GM23248 (cell line): Measurements from ENCODE around the gene NPC1L1. TPM values are rescaled to one million over a fixed set of nuclear protein-coding genes. Genes with fewer than 3 reads are reported as not detected.

ENCODE experiments used
- DNase-seq: peaks from one replicate; pipeline ENCODE4 v3.0.0-alpha.2; 2015
- H2AFZ ChIP-seq: fragments of 200-600 bp; sonication (generic); 2 replicates; pipeline ENCODE4 v1.6.1; 2016; ENCODE audit warnings: antibody characterized with exemption
- H3F3A ChIP-seq: fragments of 200-600 bp; sonication (generic); 2 replicates; pipeline ENCODE4 v1.6.1; 2016; ENCODE audit warnings: mild to moderate bottlenecking, antibody characterized with exemption, mixed run types; ENCODE audit not compliant: insufficient read depth
- H3K27ac ChIP-seq: fragments of 200-600 bp; sonication (generic); 2 replicates; pipeline ENCODE4 v1.5.1; 2016; ENCODE audit warnings: mild to moderate bottlenecking
- H3K27me3 ChIP-seq: fragments of 200-600 bp; sonication (generic); replicated peaks from 2 replicates; pipeline ENCODE4 v1.6.1; 2016; ENCODE audit warnings: mild to moderate bottlenecking; ENCODE audit not compliant: insufficient read depth
- H3K36me3 ChIP-seq: fragments of 200-600 bp; sonication (generic); 2 replicates; pipeline ENCODE4 v1.6.1; 2016; ENCODE audit warnings: low read depth, mild to moderate bottlenecking
- H3K4me1 ChIP-seq: fragments of 200-600 bp; sonication (generic); 2 replicates; pipeline ENCODE4 v1.6.1; 2016; ENCODE audit warnings: mild to moderate bottlenecking; ENCODE audit not compliant: insufficient read depth
- H3K4me2 ChIP-seq: fragments of 200-600 bp; sonication (generic); one replicate; pipeline ENCODE4 v1.6.1; 2016; ENCODE audit warnings: mild to moderate bottlenecking; ENCODE audit not compliant: unreplicated experiment
- H3K4me3 ChIP-seq: fragments of 200-600 bp; sonication (generic); 2 replicates; pipeline ENCODE4 v1.5.1; 2016; ENCODE audit warnings: mild to moderate bottlenecking
- H3K79me2 ChIP-seq: fragments of 200-600 bp; sonication (generic); 2 replicates; pipeline ENCODE4 v1.6.1; 2016; ENCODE audit warnings: mild to moderate bottlenecking; ENCODE audit not compliant: insufficient read depth
- H3K9ac ChIP-seq: fragments of 200-600 bp; sonication (generic); 2 replicates; pipeline ENCODE4 v1.6.1; 2016; ENCODE audit warnings: mild to moderate bottlenecking
- H3K9me2 ChIP-seq: fragments of 200-600 bp; sonication (generic); 2 replicates; pipeline ENCODE4 v1.6.1; 2016; ENCODE audit warnings: mixed run types, mild to moderate bottlenecking, moderate library complexity; ENCODE audit not compliant: insufficient read depth
- H3K9me3 ChIP-seq: fragments of 200-600 bp; sonication (generic); one replicate; pipeline ENCODE4 v1.6.1; 2017; ENCODE audit warnings: low read depth
- H4K20me1 ChIP-seq: fragments of 200-600 bp; sonication (generic); 2 replicates; pipeline ENCODE4 v1.6.0; 2016; ENCODE audit not compliant: insufficient read depth
- EZH2 ChIP-seq: fragments of 200-600 bp; sonication (generic); IDR thresholded peaks from 2 replicates; pipeline ENCODE4 v1.6.1; 2018; ENCODE audit warnings: antibody characterized with exemption, mild to moderate bottlenecking; ENCODE audit not compliant: insufficient read depth, poor library complexity, severe bottlenecking
- EZH2phosphoT487 ChIP-seq: fragments of 200-600 bp; sonication (generic); IDR thresholded peaks from 2 replicates; pipeline ENCODE4 v1.6.1; 2018; ENCODE audit warnings: antibody characterized with exemption, moderate library complexity, mild to moderate bottlenecking, low read depth; ENCODE audit not compliant: insufficient read depth
- WGBS, 2 experiments: methylation state at CpG; one replicate each; pipeline ENCODE4 v1.1.6; 2015 to 2017; ENCODE audit warnings: low lambda C conversion rate in 2 of 2, low coverage in 1 of 2; ENCODE audit errors: missing lambda C conversion rate in 2 of 2; 5-methylcytosine and 5-hydroxymethylcytosine counted together
- in situ Hi-C: fragments of 300-500 bp; cut with MboI; formaldehyde crosslinking; loops from 2 replicates; pipeline ENCODE4 v1.15.0; 2020
- polyA plus RNA-seq: library from polyadenylated mRNA; unstranded; fragments of >200 nt; fragmentation: Nextera tagmentation; extraction: Ambion mirVana; gene quantifications from 2 replicates; pipeline ENCODE4 v1.2.1, GENCODE V29; 2016
- total RNA-seq: library from RNA; depleted of rRNA; stranded (reverse); fragments of >200 nt; shearing (Covaris generic); gene quantifications from 2 replicates; pipeline ENCODE4 v1.2.3, GENCODE V29; 2014

The NPC1L1 gene
- total and polyA plus RNA-seq, 2 experiments from 2014 or later = not detected

DNA sequence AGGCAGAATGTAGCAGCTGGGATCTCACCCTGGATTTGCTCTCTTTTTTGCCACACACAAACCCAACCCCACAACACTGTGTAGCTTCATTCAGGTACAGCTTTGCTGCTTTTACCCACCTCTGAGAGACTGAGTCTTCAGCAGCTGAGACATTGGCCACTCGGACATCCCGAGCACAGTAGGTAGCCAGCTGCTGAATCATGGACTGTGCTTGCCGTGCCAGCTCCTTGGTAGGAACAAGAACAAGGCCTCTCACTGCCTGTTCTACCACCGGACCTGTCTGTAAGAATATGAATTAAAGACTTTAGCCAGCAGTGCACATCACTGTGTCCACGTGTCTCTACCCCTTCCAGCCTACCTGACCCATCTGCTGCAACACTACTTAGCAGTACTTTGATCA lies 31.6 kb upstream of the NPC1L1 start:
- Histone ChIP-seq H3K79me2 (peaks cover 62% of the 10 kb centered on the region), H4K20me1 (no peaks in the 10 kb centered on the region), H3K9me2 (no peaks in the 10 kb centered on the region), H2AFZ (no peak overlapping the region), H3K27ac (peak overlapping the region; percentile 58), H3K27me3 (no peaks in the 10 kb centered on the region), H3K36me3 (peaks cover 40% of the 10 kb centered on the region; the same call in 1 of the 2 replicates), H3K4me1 (peaks cover 6% of the 10 kb centered on the region; the same call in 1 of the 2 replicates), H3K9me3 (no peaks in the 10 kb centered on the region), H3K4me3 (peak overlapping the region; percentile 83), H3K4me2 (peak overlapping the region; percentile 91), H3K9ac (peak overlapping the region; percentile 89), H3F3A (peaks cover 17% of the 10 kb centered on the region)
- in situ Hi-C loops = no loop called here
- peak; percentile 68 for DNase-seq
- 28 to 38% methylated on average over 5 of the region's 5 CpGs for WGBS, 2 experiments
- TF ChIP-seq EZH2 = no peak
- no peak for TF ChIP-seq EZH2phosphoT487

DNA sequence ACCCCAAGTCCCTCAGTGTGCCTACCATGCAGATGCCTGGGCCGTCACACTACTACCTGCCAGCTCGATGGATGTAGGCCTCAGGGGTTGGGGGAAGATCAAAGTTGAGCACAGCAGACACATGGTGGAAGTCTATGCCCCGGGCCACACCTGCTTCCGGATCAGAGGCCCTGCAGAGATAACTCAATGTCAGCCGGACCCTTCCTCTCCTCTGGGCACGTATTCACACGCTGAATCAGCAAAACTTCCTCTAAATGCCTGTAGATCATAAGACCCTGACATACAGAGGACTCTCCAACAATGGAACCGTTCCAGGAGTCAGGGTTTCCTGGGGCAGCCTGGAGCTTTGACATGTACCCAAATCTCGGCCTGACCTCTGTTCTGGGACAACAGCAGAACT lies 28.8 kb upstream of the NPC1L1 start:
- no peaks in the 10 kb centered on the region for H4K20me1 ChIP-seq
- no peak for DNase-seq
- 91 to 93% methylated on average over 9 of the region's 9 CpGs for WGBS, 2 experiments
- no peak overlapping the region for H3K4me2 ChIP-seq
- H3K79me2 ChIP-seq = peaks cover 57% of the 10 kb centered on the region
- no peaks in the 10 kb centered on the region for H3K9me3 ChIP-seq
- H3K27me3 ChIP-seq = no peaks in the 10 kb centered on the region
- in situ Hi-C loops = no loop called here
- H2AFZ ChIP-seq = no peak overlapping the region
- H3K4me3 ChIP-seq = no peak overlapping the region
- H3K36me3 ChIP-seq = peaks cover 44% of the 10 kb centered on the region; the same call in 1 of the 2 replicates
- no peak overlapping the region for H3K9ac ChIP-seq
- no peak for TF ChIP-seq EZH2
- no peak for TF ChIP-seq EZH2phosphoT487
- peaks cover 6% of the 10 kb centered on the region; the same call in 1 of the 2 replicates for H3K4me1 ChIP-seq
- H3K9me2 ChIP-seq = no peaks in the 10 kb centered on the region
- no peak overlapping the region for H3K27ac ChIP-seq
- peaks cover 13% of the 10 kb centered on the region for H3F3A ChIP-seq

DNA sequence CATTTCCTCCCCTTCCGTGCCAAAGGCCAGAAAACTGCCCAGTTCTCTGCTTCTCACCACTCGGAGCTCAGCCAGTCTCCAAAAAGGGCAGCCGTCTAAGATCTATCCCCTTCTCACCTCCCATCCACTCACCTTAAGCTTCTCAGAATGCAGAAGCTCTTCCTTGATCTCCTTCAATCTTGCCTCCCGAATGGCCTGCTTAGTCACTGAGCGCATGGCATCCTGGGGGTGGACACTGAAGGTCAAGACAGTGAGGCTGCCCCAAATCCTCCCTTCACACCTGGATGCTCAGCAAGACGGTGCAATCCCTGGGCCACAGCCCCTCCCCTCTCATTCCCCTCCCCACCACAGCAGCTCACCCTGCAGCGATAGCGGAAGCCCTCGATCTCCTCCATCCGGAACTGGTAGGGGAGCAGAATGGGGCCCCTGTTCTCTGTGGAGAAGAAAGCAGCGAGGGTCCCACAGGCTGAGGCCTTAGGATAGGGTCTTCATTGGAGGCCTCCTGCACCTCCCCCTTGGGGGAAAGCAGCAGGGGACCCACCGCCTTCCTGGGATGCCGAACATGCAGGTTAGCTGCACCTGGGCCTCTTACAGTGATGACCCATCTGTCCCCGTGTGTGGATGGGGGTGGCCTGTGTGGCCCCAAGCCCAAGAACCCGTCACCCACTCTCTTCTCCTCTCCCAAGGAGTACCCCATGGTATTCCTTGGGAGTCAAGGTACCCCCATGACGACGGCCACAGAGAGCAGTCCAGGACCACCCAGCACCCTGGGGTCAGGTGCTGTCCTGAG lies 27.8 kb upstream of the NPC1L1 start:
- WGBS, 2 experiments = 89% methylated on average over 16 to 17 of the region's 17 CpGs
- in situ Hi-C loops = no loop called here
- no peak overlapping the region for H2AFZ ChIP-seq
- 0 out of 2 replicates have a peak, but pooled peaks cover 6% of the 10 kb centered on the region for H3K4me1 ChIP-seq
- no peak overlapping the region for H3K4me3 ChIP-seq
- peaks cover 49% of the 10 kb centered on the region; the same call in 1 of the 2 replicates for H3K36me3 ChIP-seq
- H4K20me1 ChIP-seq = no peaks in the 10 kb centered on the region
- H3K79me2 ChIP-seq = peaks cover 51% of the 10 kb centered on the region
- H3K9me2 ChIP-seq = no peaks in the 10 kb centered on the region
- DNase-seq = no peak
- peaks cover 13% of the 10 kb centered on the region; the same call in 1 of the 2 replicates for H3F3A ChIP-seq
- H3K27ac ChIP-seq = no peak overlapping the region
- no peak overlapping the region for H3K9ac ChIP-seq
- H3K27me3 ChIP-seq = no peaks in the 10 kb centered on the region
- TF ChIP-seq EZH2phosphoT487 (no peak), EZH2 (no peak)
- H3K9me3 ChIP-seq = no peaks in the 10 kb centered on the region
- H3K4me2 ChIP-seq = no peak overlapping the region

DNA sequence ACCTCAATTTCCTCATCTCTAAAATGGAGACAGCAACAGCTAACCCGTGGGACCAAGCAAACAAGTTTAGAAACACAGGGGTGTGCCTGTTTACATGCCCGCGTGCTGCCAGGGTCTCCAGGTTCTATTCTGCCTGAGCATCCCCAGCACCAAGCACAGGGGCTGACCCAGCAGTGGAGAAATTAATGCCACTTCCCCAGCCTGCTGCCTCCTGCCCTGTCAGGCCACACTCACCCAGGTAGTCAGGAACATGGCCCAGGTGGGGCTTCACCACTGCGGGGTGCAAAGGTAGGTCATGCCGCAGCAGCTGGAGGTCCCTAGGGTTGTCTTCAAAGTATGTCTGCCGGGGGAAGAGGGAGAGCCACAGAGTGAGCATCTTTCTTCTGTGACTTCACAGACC lies 26.8 kb upstream of the NPC1L1 start:
- Histone ChIP-seq H3K9me3 (no peaks in the 10 kb centered on the region), H3K4me2 (no peak overlapping the region), H3K9me2 (no peaks in the 10 kb centered on the region), H4K20me1 (no peaks in the 10 kb centered on the region), H3K4me1 (0 out of 2 replicates have a peak, but pooled peaks cover 6% of the 10 kb centered on the region), H3K27ac (no peak overlapping the region), H3K36me3 (peaks cover 49% of the 10 kb centered on the region; the same call in 1 of the 2 replicates), H2AFZ (no peak overlapping the region), H3K4me3 (no peak overlapping the region), H3K79me2 (peaks cover 42% of the 10 kb centered on the region), H3K27me3 (no peaks in the 10 kb centered on the region), H3K9ac (no peak overlapping the region), H3F3A (peaks cover 13% of the 10 kb centered on the region; the same call in 1 of the 2 replicates)
- DNase-seq = no peak
- in situ Hi-C loops = no loop called here
- no peak for TF ChIP-seq EZH2
- TF ChIP-seq EZH2phosphoT487 = no peak
- 97 to 99% methylated on average over 6 of the region's 6 CpGs for WGBS, 2 experiments
